Neural cell (in vitro differentiated cells): ENCODE data around the gene NEUROG3.

Source experiments
- EZH2 ChIP-seq: fragments of 200-600, 300-800 bp; shearing (Covaris generic), sonication (generic); IDR thresholded peaks from 2 replicates; pipeline ENCODE4 v1.6.1; 2014; ENCODE audit warnings: antibody characterized with exemption, low read length, borderline replicate concordance, mild to moderate bottlenecking; ENCODE audit not compliant: insufficient read depth, poor library complexity, severe bottlenecking
- MXI1 ChIP-seq: fragments of 450-650 bp; conservative IDR thresholded peaks from 2 replicates; pipeline ENCODE4 v1.6.1; 2014; ENCODE audit warnings: antibody characterized with exemption, mild to moderate bottlenecking; ENCODE audit not compliant: poor library complexity, severe bottlenecking
- POLR2AphosphoS5 ChIP-seq: IDR thresholded peaks from 2 replicates; pipeline ENCODE4 v1.6.1; 2012
- RAD21 ChIP-seq: fragments of 450-650 bp; conservative IDR thresholded peaks from 2 replicates; pipeline ENCODE4 v1.6.1; 2014; ENCODE audit warnings: antibody characterized with exemption, mild to moderate bottlenecking, moderate library complexity
- SMC3 ChIP-seq: fragments of 450-650 bp; conservative IDR thresholded peaks from 2 replicates; pipeline ENCODE4 v1.6.1; 2014; ENCODE audit warnings: antibody characterized with exemption, mild to moderate bottlenecking, moderate library complexity; ENCODE audit not compliant: poor library complexity
- TAF1 ChIP-seq: IDR thresholded peaks from 2 replicates; pipeline ENCODE4 v1.6.1; 2012; ENCODE audit warnings: low read depth
- TF ChIP-seq, protein P1 (sequence below): fragments of 450-650 bp; IDR thresholded peaks from 2 replicates; pipeline ENCODE4 v1.5.1; 2014; ENCODE audit warnings: antibody characterized with exemption, mild to moderate bottlenecking, moderate library complexity; ENCODE audit not compliant: poor library complexity, severe bottlenecking

GRCh38 chr10:69584624-69585023 is 11.4 kb upstream of the NEUROG3 start:
- TF ChIP-seq, protein P1, sequence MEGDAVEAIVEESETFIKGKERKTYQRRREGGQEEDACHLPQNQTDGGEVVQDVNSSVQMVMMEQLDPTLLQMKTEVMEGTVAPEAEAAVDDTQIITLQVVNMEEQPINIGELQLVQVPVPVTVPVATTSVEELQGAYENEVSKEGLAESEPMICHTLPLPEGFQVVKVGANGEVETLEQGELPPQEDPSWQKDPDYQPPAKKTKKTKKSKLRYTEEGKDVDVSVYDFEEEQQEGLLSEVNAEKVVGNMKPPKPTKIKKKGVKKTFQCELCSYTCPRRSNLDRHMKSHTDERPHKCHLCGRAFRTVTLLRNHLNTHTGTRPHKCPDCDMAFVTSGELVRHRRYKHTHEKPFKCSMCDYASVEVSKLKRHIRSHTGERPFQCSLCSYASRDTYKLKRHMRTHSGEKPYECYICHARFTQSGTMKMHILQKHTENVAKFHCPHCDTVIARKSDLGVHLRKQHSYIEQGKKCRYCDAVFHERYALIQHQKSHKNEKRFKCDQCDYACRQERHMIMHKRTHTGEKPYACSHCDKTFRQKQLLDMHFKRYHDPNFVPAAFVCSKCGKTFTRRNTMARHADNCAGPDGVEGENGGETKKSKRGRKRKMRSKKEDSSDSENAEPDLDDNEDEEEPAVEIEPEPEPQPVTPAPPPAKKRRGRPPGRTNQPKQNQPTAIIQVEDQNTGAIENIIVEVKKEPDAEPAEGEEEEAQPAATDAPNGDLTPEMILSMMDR: no peak
- TF ChIP-seq EZH2: no peak
- no peak for TF ChIP-seq POLR2AphosphoS5
- no peak for TF ChIP-seq MXI1
- TF ChIP-seq RAD21: no peak
- TF ChIP-seq TAF1: no peak
- no peak for TF ChIP-seq SMC3
